D341Med (cell line): ENCODE data around the gene ECHS1.
"Not testable (repeated sequence)": the region's sequence is repeated elsewhere in the genome, so short reads cannot be mapped to it uniquely, and the experiment has no call there.

ENCODE experiments used
- DNase-seq: peaks from one replicate; pipeline ENCODE4 v3.0.0; 2012; ENCODE audit warnings: low spot score

Gene ECHS1

GRCh38 chr10:133378251-133379096 lies 5.3 kb upstream of the ECHS1 start:
- peak; percentile 63 for DNase-seq

- no peak for DNase-seq
Observed at GRCh38 chr10:133377818-133378250, 4.7 kb upstream of the ECHS1 start.

GRCh38 chr10:133377025-133377817 lies 4.1 kb upstream of the ECHS1 start:
- no peak for DNase-seq

GRCh38 chr10:133376183-133376582 lies 3.0 kb upstream of the ECHS1 start:
- DNase-seq = not testable (repeated sequence)

GRCh38 chr10:133375357-133376115 lies 2.4 kb upstream of the ECHS1 start:
- no peak for DNase-seq

GRCh38 chr10:133372507-133372906 lies 647 bp downstream of the ECHS1 start:
- no peak for DNase-seq

- no peak for DNase-seq
Observed at GRCh38 chr10:133370030-133370786, 2.9 kb downstream of the ECHS1 start.

- no peak for DNase-seq
Observed at GRCh38 chr10:133368153-133368552, 5.0 kb downstream of the ECHS1 start.

GRCh38 chr10:133367461-133367860 lies 5.7 kb downstream of the ECHS1 start:
- not testable (repeated sequence) for DNase-seq

GRCh38 chr10:133366751-133367150 lies 6.4 kb downstream of the ECHS1 start:
- DNase-seq = no peak

GRCh38 chr10:133366130-133366478 lies 7.0 kb downstream of the ECHS1 start:
- no peak for DNase-seq

GRCh38 chr10:133365461-133366129 lies 7.6 kb downstream of the ECHS1 start:
- DNase-seq = no peak

GRCh38 chr10:133364645-133365431 lies 8.3 kb downstream of the ECHS1 start:
- DNase-seq = peak; percentile 60

GRCh38 chr10:133362846-133363245 lies 10.3 kb downstream of the ECHS1 start:
- DNase-seq = no peak

GRCh38 chr10:133361773-133362441 lies 11.2 kb downstream of the ECHS1 start:
- DNase-seq = no peak

GRCh38 chr10:133361227-133361626 lies 11.9 kb downstream of the ECHS1 start:
- DNase-seq = peak; percentile 52

- no peak for DNase-seq
Observed at GRCh38 chr10:133359972-133360610, 13.1 kb downstream of the ECHS1 start.

- DNase-seq = no peak
Observed at GRCh38 chr10:133359554-133359971, 13.6 kb downstream of the ECHS1 start.

GRCh38 chr10:133358925-133359310 lies 14.2 kb downstream of the ECHS1 start:
- no peak for DNase-seq
